Retinal pigment epithelial cell (primary cell): ENCODE measurements around the gene MCTP1.
"Not testable (repeated sequence)": the region's sequence is repeated elsewhere in the genome, so short reads cannot be mapped to it uniquely, and the experiment has no call there.

Experiments used
- DNase-seq: peaks from one replicate; pipeline ENCODE4 v3.0.0-alpha.2; 2010; ENCODE audit warnings: low read depth
- H3K4me3 ChIP-seq: 2 replicates; pipeline ENCODE4 v1.5.1; 2011; ENCODE audit warnings: mild to moderate bottlenecking, low read length, control low read depth, moderate library complexity
- CTCF ChIP-seq: conservative IDR thresholded peaks from 2 replicates; pipeline ENCODE4 v1.5.1; 2011; ENCODE audit warnings: low read depth, low read length, control low read depth, inconsistent platforms

Gene MCTP1

GRCh38 chr5:94849324-94849723 is 435.6 kb downstream of the MCTP1 start:
- TF ChIP-seq CTCF = no peak

GRCh38 chr5:94847726-94848125 is 437.2 kb downstream of the MCTP1 start:
- DNase-seq = no peak
- H3K4me3 ChIP-seq = no peak overlapping the region
- no peak for TF ChIP-seq CTCF

More at GRCh38 chr5:94849324-94849723, 435.6 kb downstream of the MCTP1 start:
- H3K4me3 ChIP-seq = no peak overlapping the region
- no peak for DNase-seq

GRCh38 chr5:94847019-94847418 is 437.9 kb downstream of the MCTP1 start:
- no peak for TF ChIP-seq CTCF
- no peak overlapping the region for H3K4me3 ChIP-seq
- no peak for DNase-seq

GRCh38 chr5:94845696-94846095 is 439.2 kb downstream of the MCTP1 start:
- DNase-seq, H3K4me3 ChIP-seq: not testable (repeated sequence)

GRCh38 chr5:94841598-94842322 is 443.1 kb downstream of the MCTP1 start:
- no peak for DNase-seq
- no peak overlapping the region for H3K4me3 ChIP-seq
- TF ChIP-seq CTCF = no peak

GRCh38 chr5:94833851-94834250 is 451.0 kb downstream of the MCTP1 start:
- no peak overlapping the region for H3K4me3 ChIP-seq
- TF ChIP-seq CTCF = no peak
- no peak for DNase-seq

GRCh38 chr5:94832685-94833084 is 452.2 kb downstream of the MCTP1 start:
- no peak overlapping the region for H3K4me3 ChIP-seq
- DNase-seq = no peak
- no peak for TF ChIP-seq CTCF
